SK-N-SH (cell line): ENCODE data around the gene ATXN2. TPM values are rescaled to one million over a fixed set of nuclear protein-coding genes. Genes with fewer than 3 reads are reported as not detected.

ENCODE experiments used
- CTCF ChIA-PET: fragments of 300-600, 350-600 bp; formaldehyde crosslinking; extraction: SDS; loops from one replicate; lab custom pipeline; 2021; lab: Yijun Ruan, JAX
- POLR2A ChIA-PET: fragments of 350-600 bp; sonication (Branson Sonifier 250); formaldehyde crosslinking; extraction: SDS; loops from one replicate; lab custom pipeline; 2020; ENCODE audit warnings: antibody characterized with exemption, inconsistent platforms; lab: Yijun Ruan, JAX
- DNase-seq: peaks from one replicate; pipeline ENCODE4 v3.0.0; 2012
- H2AFZ ChIP-seq: fragments of 200-600 bp; sonication (generic); 2 replicates; pipeline ENCODE4 v1.8.1; 2016; ENCODE audit warnings: antibody characterized with exemption, mild to moderate bottlenecking, low read depth
- H3F3A ChIP-seq: fragments of 200-600 bp; sonication (generic); replicated peaks from 2 replicates; pipeline ENCODE3; 2016; ENCODE audit warnings: antibody characterized with exemption, mild to moderate bottlenecking; ENCODE audit not compliant: insufficient read depth
- H3K27ac ChIP-seq, 2 experiments: fragments of 200-500 bp in 1 of 2; fragments of 200-600 bp in 1 of 2; sonication (Bioruptor generic) in 1 of 2; sonication (generic), shearing (Covaris generic) in 1 of 2; 2 replicates each; pipeline versions ENCODE4 v1.5.1 to v1.6.1; 2014 to 2016; ENCODE audit warnings: low read depth in 2 of 2, inconsistent platforms in 1 of 2, low read length in 1 of 2, mild to moderate bottlenecking in 1 of 2, mixed read lengths in 1 of 2
- H3K27me3 ChIP-seq: fragments of 200-600 bp; sonication (generic), shearing (Covaris generic); 2 replicates; pipeline ENCODE4 v1.6.1; 2016; ENCODE audit warnings: mixed run types; ENCODE audit not compliant: insufficient read depth
- H3K36me3 ChIP-seq, 2 experiments: fragments of 200-500 bp in 1 of 2; fragments of 200-600 bp in 1 of 2; sonication (Bioruptor generic) in 1 of 2; sonication (generic) in 1 of 2; replicated peaks in 1 of 2; 2 replicates each; pipeline versions ENCODE3 to v1.5.1; 2014 to 2016; ENCODE audit warnings: low read length in 1 of 2, mild to moderate bottlenecking in 1 of 2; ENCODE audit not compliant: insufficient read depth in 2 of 2, control insufficient read depth in 1 of 2
- H3K4me1 ChIP-seq, 2 experiments: fragments of 200-500 bp in 1 of 2; fragments of 200-600 bp in 1 of 2; sonication (Bioruptor generic) in 1 of 2; sonication (generic), shearing (Covaris generic) in 1 of 2; 2 replicates each; pipeline versions ENCODE4 v1.5.1 to v1.6.1; 2014 to 2016; ENCODE audit warnings: low read depth in 1 of 2, low read length in 1 of 2, mixed run types in 1 of 2; ENCODE audit not compliant: insufficient read depth in 2 of 2, control insufficient read depth in 1 of 2
- H3K4me2 ChIP-seq: fragments of 200-600 bp; sonication (generic), shearing (Covaris generic); 2 replicates; pipeline ENCODE4 v1.6.1; 2017; ENCODE audit warnings: mixed run types
- H3K4me3 ChIP-seq, 2 experiments: fragments of 200-500 bp in 1 of 2; fragments of 200-600 bp in 1 of 2; sonication (Bioruptor generic) in 1 of 2; sonication (generic), shearing (Covaris generic) in 1 of 2; 2 replicates each; pipeline versions ENCODE4 v1.5.1 to v1.8.1; 2014 to 2016; ENCODE audit warnings: low read depth in 2 of 2, inconsistent platforms in 1 of 2, low read length in 1 of 2, mild to moderate bottlenecking in 1 of 2, mixed read lengths in 1 of 2, moderate library complexity in 1 of 2
- H3K79me2 ChIP-seq: fragments of 200-600 bp; sonication (generic); 2 replicates; pipeline ENCODE4 v1.8.1; 2017; ENCODE audit warnings: mild to moderate bottlenecking; ENCODE audit not compliant: insufficient read depth
- H3K9ac ChIP-seq: fragments of 200-600 bp; sonication (generic); 2 replicates; pipeline ENCODE4 v1.6.1; 2017; ENCODE audit warnings: mixed run types
- H3K9me2 ChIP-seq: fragments of 200-600 bp; sonication (generic); 2 replicates; pipeline ENCODE4 v1.6.1; 2017; ENCODE audit warnings: mixed run types
- H3K9me3 ChIP-seq: fragments of 200-600 bp; sonication (generic); 2 replicates; pipeline ENCODE4 v1.6.1; 2017; ENCODE audit warnings: mixed run types, mild to moderate bottlenecking, moderate library complexity
- H4K20me1 ChIP-seq: fragments of 200-600 bp; sonication (generic); 2 replicates; pipeline ENCODE4 v1.6.1; 2017; ENCODE audit warnings: mild to moderate bottlenecking, mixed run types; ENCODE audit not compliant: insufficient read depth
- ELF1 ChIP-seq: IDR thresholded peaks from 2 replicates; pipeline ENCODE4 v1.4.0; 2012
- GABPA ChIP-seq: IDR thresholded peaks from 2 replicates; pipeline ENCODE4 v1.4.0; 2012; ENCODE audit warnings: low read depth, mild to moderate bottlenecking
- GATA2 ChIP-seq: sonication (generic); formaldehyde crosslinking; IDR thresholded peaks from 2 replicates; pipeline ENCODE4 v1.5.0; 2020; ENCODE audit warnings: mild to moderate bottlenecking, missing genetic modification reagents
- MEF2A ChIP-seq: IDR thresholded peaks from 2 replicates; pipeline ENCODE4 v1.4.0; 2012; ENCODE audit warnings: low read depth, borderline replicate concordance
- NFIC ChIP-seq: IDR thresholded peaks from 2 replicates; pipeline ENCODE4 v1.4.0; 2012; ENCODE audit warnings: borderline replicate concordance
- RFX5 ChIP-seq: IDR thresholded peaks from 2 replicates; pipeline ENCODE4 v1.6.1; 2012; ENCODE audit warnings: mild to moderate bottlenecking, improper control_type of control experiment, low read length
- SMC3 ChIP-seq: IDR thresholded peaks from 2 replicates; pipeline ENCODE4 v1.6.1; 2012; ENCODE audit warnings: low read depth, low read length, improper control_type of control experiment
- WGBS: methylation state at CpG from one replicate; pipeline ENCODE4 v1.1.6; 2017; ENCODE audit warnings: low lambda C conversion rate; 5-methylcytosine and 5-hydroxymethylcytosine counted together
- polyA plus RNA-seq, 3 experiments: library from polyadenylated mRNA; depleted of rRNA; stranded (reverse); fragments of >200 nt; gene quantifications; 2 replicates each; pipeline ENCODE4 v1.2.3, GENCODE V29; 2012
- TF ChIP-seq, protein P1 (sequence below): fragments of 200-600 bp; sonication (generic); IDR thresholded peaks from 2 replicates; pipeline ENCODE4 v1.6.1; 2017; ENCODE audit warnings: antibody characterized with exemption, mild to moderate bottlenecking, moderate library complexity
- TF ChIP-seq, protein P2 (sequence below): IDR thresholded peaks from 2 replicates; pipeline ENCODE4 v1.4.0; 2012; ENCODE audit warnings: low read depth
- TF ChIP-seq, protein P3 (sequence below): fragments of 150-350 bp; IDR thresholded peaks from 2 replicates; pipeline ENCODE4 v1.6.1; 2016; ENCODE audit warnings: mild to moderate bottlenecking, low read depth, low read length
- TF ChIP-seq, protein P4 (sequence below): IDR thresholded peaks from 2 replicates; pipeline ENCODE4; 2012

The ATXN2 gene
- polyA plus RNA-seq, 1 of the 3 experiments (the other 2 are of a cell fraction), result 35.7 TPM

DNA sequence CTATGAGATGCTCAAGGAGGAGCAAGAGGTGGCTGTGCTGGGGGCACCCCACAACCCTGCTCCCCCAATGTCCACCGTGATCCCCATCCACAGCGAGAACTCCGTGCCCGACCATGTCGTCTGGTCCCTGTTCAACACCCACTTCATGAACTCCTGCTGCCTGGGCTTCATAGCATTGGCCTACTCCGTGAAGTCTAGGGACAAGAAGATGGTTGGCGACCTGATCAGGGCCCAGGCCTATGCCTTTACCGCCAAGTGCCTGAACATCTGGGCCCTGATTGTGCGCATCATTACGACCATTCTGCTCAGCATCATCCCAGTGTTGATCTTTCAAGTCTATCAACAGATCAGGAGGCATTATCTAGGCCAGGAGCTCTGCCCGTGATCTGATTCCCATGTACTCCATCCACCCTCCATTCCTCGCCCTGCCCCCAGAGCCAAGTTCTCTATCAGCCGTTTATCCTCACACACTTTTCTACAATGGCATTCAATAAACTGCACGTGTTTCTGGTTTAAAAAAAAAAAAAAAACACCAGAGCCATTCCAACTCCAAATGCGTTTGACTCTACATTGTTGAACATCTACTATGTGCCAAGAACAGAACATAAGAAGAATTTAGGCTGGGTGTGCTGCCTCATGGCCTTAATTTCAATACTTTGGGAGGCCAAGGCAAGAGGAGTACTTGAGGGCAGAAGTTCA lies 17.5 kb downstream of the ATXN2 start:
- Histone ChIP-seq H3K4me3 (no peak overlapping the region), H3K27me3 (no peaks in the 10 kb centered on the region), H3K9ac (no peak overlapping the region), H3K4me1 (0 out of 4 replicates have a peak, but pooled peaks cover 0 to 5% of the 10 kb centered on the region in 2 experiments), H2AFZ (no peak overlapping the region), H3F3A (peaks cover 30% of the 10 kb centered on the region), H3K9me2 (no peaks in the 10 kb centered on the region), H3K9me3 (no peaks in the 10 kb centered on the region), H4K20me1 (peaks cover 99% of the 10 kb centered on the region), H3K4me2 (no peak overlapping the region), H3K79me2 (peaks cover 100% of the 10 kb centered on the region), H3K27ac (no peak overlapping the region), H3K36me3 (peaks cover 0 to 2% of the 10 kb centered on the region in 2 experiments)
- POLR2A ChIA-PET, result no interaction called here
- CTCF ChIA-PET, result interaction anchor here (0.6 kb wide), 1 partner anchor 39 kb away, joined by 3 read pairs; no protein-coding TSS in a partner anchor
- 84% methylated on average over 15 of the region's 15 CpGs for WGBS
- TF ChIP-seq, protein P1, sequence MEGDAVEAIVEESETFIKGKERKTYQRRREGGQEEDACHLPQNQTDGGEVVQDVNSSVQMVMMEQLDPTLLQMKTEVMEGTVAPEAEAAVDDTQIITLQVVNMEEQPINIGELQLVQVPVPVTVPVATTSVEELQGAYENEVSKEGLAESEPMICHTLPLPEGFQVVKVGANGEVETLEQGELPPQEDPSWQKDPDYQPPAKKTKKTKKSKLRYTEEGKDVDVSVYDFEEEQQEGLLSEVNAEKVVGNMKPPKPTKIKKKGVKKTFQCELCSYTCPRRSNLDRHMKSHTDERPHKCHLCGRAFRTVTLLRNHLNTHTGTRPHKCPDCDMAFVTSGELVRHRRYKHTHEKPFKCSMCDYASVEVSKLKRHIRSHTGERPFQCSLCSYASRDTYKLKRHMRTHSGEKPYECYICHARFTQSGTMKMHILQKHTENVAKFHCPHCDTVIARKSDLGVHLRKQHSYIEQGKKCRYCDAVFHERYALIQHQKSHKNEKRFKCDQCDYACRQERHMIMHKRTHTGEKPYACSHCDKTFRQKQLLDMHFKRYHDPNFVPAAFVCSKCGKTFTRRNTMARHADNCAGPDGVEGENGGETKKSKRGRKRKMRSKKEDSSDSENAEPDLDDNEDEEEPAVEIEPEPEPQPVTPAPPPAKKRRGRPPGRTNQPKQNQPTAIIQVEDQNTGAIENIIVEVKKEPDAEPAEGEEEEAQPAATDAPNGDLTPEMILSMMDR, result no peak
- TF ChIP-seq GATA2 (CRISPR knock-in tag) (no peak), SMC3 (no peak), MEF2A (no peak), NFIC (no peak), ELF1 (no peak)
- TF ChIP-seq, protein P2, sequence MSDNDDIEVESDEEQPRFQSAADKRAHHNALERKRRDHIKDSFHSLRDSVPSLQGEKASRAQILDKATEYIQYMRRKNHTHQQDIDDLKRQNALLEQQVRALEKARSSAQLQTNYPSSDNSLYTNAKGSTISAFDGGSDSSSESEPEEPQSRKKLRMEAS, result no peak
- TF ChIP-seq, protein P3, sequence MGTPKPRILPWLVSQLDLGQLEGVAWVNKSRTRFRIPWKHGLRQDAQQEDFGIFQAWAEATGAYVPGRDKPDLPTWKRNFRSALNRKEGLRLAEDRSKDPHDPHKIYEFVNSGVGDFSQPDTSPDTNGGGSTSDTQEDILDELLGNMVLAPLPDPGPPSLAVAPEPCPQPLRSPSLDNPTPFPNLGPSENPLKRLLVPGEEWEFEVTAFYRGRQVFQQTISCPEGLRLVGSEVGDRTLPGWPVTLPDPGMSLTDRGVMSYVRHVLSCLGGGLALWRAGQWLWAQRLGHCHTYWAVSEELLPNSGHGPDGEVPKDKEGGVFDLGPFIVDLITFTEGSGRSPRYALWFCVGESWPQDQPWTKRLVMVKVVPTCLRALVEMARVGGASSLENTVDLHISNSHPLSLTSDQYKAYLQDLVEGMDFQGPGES, result no peak
- no peak for DNase-seq

DNA sequence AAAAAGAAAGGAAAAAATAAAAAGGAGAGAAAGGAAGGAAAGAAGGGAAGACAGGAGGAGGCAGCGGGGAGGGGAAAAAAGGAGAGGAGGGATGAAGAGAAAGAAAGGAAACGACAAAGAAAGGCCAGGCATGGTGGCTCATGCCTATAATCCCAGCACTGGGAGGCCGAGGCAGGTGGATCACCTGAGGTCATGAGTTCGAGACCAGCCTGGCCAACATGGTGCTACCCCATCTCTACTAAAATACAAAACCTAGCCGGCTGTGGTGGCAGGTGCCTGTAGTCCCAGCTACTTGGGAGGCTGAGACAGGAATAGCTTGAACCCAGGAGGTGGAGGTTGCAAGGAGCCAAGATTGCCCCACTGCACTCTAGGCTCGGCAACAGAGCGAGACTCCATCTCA lies 18.4 kb downstream of the ATXN2 start:
- 95% methylated on average over 7 of the region's 7 CpGs for WGBS

More for the DNA sequence above, 18.4 kb downstream of the ATXN2 start:
- peaks cover 33% of the 10 kb centered on the region for H3F3A ChIP-seq
- H4K20me1 ChIP-seq, result peaks cover 99% of the 10 kb centered on the region
- CTCF ChIA-PET, result no interaction called here
- peaks cover 100% of the 10 kb centered on the region for H3K79me2 ChIP-seq
- no peak for DNase-seq
- H3K27ac ChIP-seq, result no peak overlapping the region
- H3K36me3 ChIP-seq, result peaks cover 0 to 2% of the 10 kb centered on the region in 2 experiments
- POLR2A ChIA-PET, result interaction anchor here (0.6 kb wide), 1 partner anchor 147 kb away, joined by 5 read pairs; no protein-coding TSS in a partner anchor
- no peaks in the 10 kb centered on the region for H3K27me3 ChIP-seq
- no peak overlapping the region for H2AFZ ChIP-seq
- H3K4me3 ChIP-seq, result no peak overlapping the region
- no peak overlapping the region for H3K4me2 ChIP-seq
- 0 out of 4 replicates have a peak, but pooled peaks cover 0 to 5% of the 10 kb centered on the region in 2 experiments for H3K4me1 ChIP-seq
- H3K9ac ChIP-seq, result no peak overlapping the region
- TF ChIP-seq RFX5 (no peak), GABPA (no peak), SMC3 (no peak)
- TF ChIP-seq, protein P2, result no peak
- TF ChIP-seq, protein P4, sequence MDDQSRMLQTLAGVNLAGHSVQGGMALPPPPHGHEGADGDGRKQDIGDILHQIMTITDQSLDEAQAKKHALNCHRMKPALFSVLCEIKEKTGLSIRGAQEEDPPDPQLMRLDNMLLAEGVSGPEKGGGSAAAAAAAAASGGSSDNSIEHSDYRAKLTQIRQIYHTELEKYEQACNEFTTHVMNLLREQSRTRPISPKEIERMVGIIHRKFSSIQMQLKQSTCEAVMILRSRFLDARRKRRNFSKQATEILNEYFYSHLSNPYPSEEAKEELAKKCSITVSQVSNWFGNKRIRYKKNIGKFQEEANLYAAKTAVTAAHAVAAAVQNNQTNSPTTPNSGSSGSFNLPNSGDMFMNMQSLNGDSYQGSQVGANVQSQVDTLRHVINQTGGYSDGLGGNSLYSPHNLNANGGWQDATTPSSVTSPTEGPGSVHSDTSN, result no peak
- no peaks in the 10 kb centered on the region for H3K9me3 ChIP-seq
- H3K9me2 ChIP-seq, result no peaks in the 10 kb centered on the region
